CD14-positive monocyte (primary cell): Measurements from ENCODE around the gene TMEM151A. TPM values are rescaled to one million over a fixed set of nuclear protein-coding genes. Genes with fewer than 3 reads are reported as not detected.

Experiments used
- DNase-seq, 3 donors: peaks; one replicate each; pipeline ENCODE4 v3.0.0-alpha.2; 2011 to 2022
- H2AFZ ChIP-seq: 2 replicates; pipeline ENCODE4 v1.6.0; 2012; ENCODE audit warnings: mild to moderate bottlenecking, low read depth, low read length, inconsistent platforms; ENCODE audit not compliant: insufficient read depth, poor library complexity, severe bottlenecking
- H3K27ac ChIP-seq, 2 donors: 1 replicate in 1 of 2; 2 replicates in 1 of 2; pipeline ENCODE4 v1.5.1; 2012 to 2013; ENCODE audit warnings: low read length in 2 of 2, control low read depth in 1 of 2, inconsistent platforms in 1 of 2, low read depth in 1 of 2, mild to moderate bottlenecking in 1 of 2
- H3K27me3 ChIP-seq, 2 donors: one replicate each; pipeline versions ENCODE4 v1.6.0 to v1.6.1; 2011 to 2013; ENCODE audit warnings: low read length in 2 of 2; ENCODE audit not compliant: control insufficient read depth in 2 of 2, insufficient read depth in 2 of 2
- H3K36me3 ChIP-seq, 2 donors: replicated peaks in 1 of 2; 1 replicate in 1 of 2; 2 replicates in 1 of 2; pipeline versions ENCODE4 v1.5.1 to v1.6.1; 2012 to 2013; ENCODE audit warnings: low read length in 2 of 2, control low read depth in 1 of 2, inconsistent platforms in 1 of 2, mild to moderate bottlenecking in 1 of 2; ENCODE audit not compliant: insufficient read depth in 2 of 2, control insufficient read depth in 1 of 2
- H3K4me1 ChIP-seq, 2 donors: 1 replicate in 1 of 2; 2 replicates in 1 of 2; pipeline versions ENCODE4 v1.5.1 to v1.6.1; 2012 to 2013; ENCODE audit warnings: low read length in 2 of 2, control low read depth in 1 of 2, inconsistent platforms in 1 of 2, mild to moderate bottlenecking in 1 of 2, moderate library complexity in 1 of 2; ENCODE audit not compliant: insufficient read depth in 2 of 2, control insufficient read depth in 1 of 2
- H3K4me2 ChIP-seq: replicated peaks from 2 replicates; pipeline ENCODE3; 2012; ENCODE audit warnings: low read length, moderate library complexity, mild to moderate bottlenecking; ENCODE audit not compliant: poor library complexity, severe bottlenecking; ENCODE audit errors: extremely low read depth
- H3K4me3 ChIP-seq, 3 experiments: fragments of 200-600 bp in 1 of 3; sonication (generic) in 1 of 3; replicated peaks in 1 of 3; 1 replicate in 2 of 3; 2 replicates in 1 of 3; pipeline ENCODE4 v1.5.1; 2011 to 2013; ENCODE audit warnings: low read length in 3 of 3, mild to moderate bottlenecking in 3 of 3, control low read depth in 2 of 3, low read depth in 2 of 3, inconsistent platforms in 1 of 3, moderate library complexity in 1 of 3
- H3K79me2 ChIP-seq: 2 replicates; pipeline ENCODE4 v1.6.0; 2012; ENCODE audit warnings: mild to moderate bottlenecking, control low read depth, inconsistent platforms, low read length, moderate library complexity; ENCODE audit not compliant: insufficient read depth
- H3K9ac ChIP-seq: 2 replicates; pipeline ENCODE4 v1.6.0; 2017; ENCODE audit warnings: low read length, mild to moderate bottlenecking; ENCODE audit not compliant: insufficient read depth, poor library complexity, severe bottlenecking
- H3K9me3 ChIP-seq, 2 donors: replicated peaks in 1 of 2; 1 replicate in 1 of 2; 2 replicates in 1 of 2; pipeline versions ENCODE4 v1.5.1 to v1.6.1; 2012 to 2013; ENCODE audit warnings: low read length in 2 of 2, control low read depth in 1 of 2; ENCODE audit not compliant: control insufficient read depth in 1 of 2, insufficient read depth in 1 of 2
- H4K20me1 ChIP-seq: 2 replicates; pipeline ENCODE4 v1.6.0; 2012; ENCODE audit warnings: mild to moderate bottlenecking, low read length, control low read depth, moderate library complexity; ENCODE audit not compliant: insufficient read depth
- H3K27ac Mint-ChIP-seq, 7 donors: one replicate each; pipeline ENCODE4 v1.8.0; 2020; ENCODE audit warnings: mild to moderate bottlenecking in 7 of 7, mixed read lengths in 7 of 7, moderate library complexity in 6 of 7, inconsistent platforms in 2 of 7
- H3K27me3 Mint-ChIP-seq, 3 donors: one replicate each; pipeline ENCODE4 v1.8.0; 2021 to 2022; ENCODE audit warnings: low read depth in 3 of 3, mild to moderate bottlenecking in 3 of 3, mixed read lengths in 3 of 3, moderate library complexity in 3 of 3, inconsistent platforms in 1 of 3
- H3K36me3 Mint-ChIP-seq, 2 donors: one replicate each; pipeline ENCODE4 v1.8.0; 2020; ENCODE audit warnings: mixed read lengths in 2 of 2, inconsistent platforms in 1 of 2, mild to moderate bottlenecking in 1 of 2
- H3K4me1 Mint-ChIP-seq: one replicate; pipeline ENCODE4 v1.8.0; 2020; ENCODE audit warnings: mild to moderate bottlenecking, mixed read lengths
- H3K4me3 Mint-ChIP-seq, 2 donors: one replicate each; pipeline ENCODE4 v1.8.0; 2020; ENCODE audit warnings: mild to moderate bottlenecking in 2 of 2, mixed read lengths in 2 of 2, moderate library complexity in 1 of 2
- H3K9me3 Mint-ChIP-seq, 7 donors: one replicate each; pipeline ENCODE4 v1.8.0; 2020 to 2022; ENCODE audit warnings: mixed read lengths in 7 of 7, mild to moderate bottlenecking in 6 of 7, moderate library complexity in 6 of 7, inconsistent platforms in 2 of 7
- CTCF ChIP-seq: fragments of 200-600 bp; IDR thresholded peaks from one replicate; pipeline ENCODE4 v1.8.0; 2022; ENCODE audit warnings: antibody characterized with exemption, mild to moderate bottlenecking
- WGBS: methylation state at CpG from one replicate; pipeline ENCODE4 v1.1.5; 2013; ENCODE audit warnings: missing lambda C conversion rate; ENCODE audit not compliant: insufficient coverage; 5-methylcytosine and 5-hydroxymethylcytosine counted together
- intact Hi-C, 2 donors: fragments of 100-400 bp; cut with micrococcal nuclease; formaldehyde crosslinking; loops; one replicate each; pipeline versions ENCODE4 v1.15.0 to v1.15.1; 2023
- polyA plus RNA-seq, 3 donors: library from polyadenylated mRNA; depleted of rRNA in 1 of 3; unstranded in 2 of 3; stranded (reverse) in 1 of 3; fragments of 300-500 nt in 2 of 3; fragments of >200 nt in 1 of 3; fragmentation: Illumina TruSeq in 2 of 3; gene quantifications; 1 replicate in 2 of 3; 2 replicates in 1 of 3; pipeline ENCODE4 v1.2.3, GENCODE V29; 2012 to 2021

The TMEM151A gene
- polyA plus RNA-seq, 3 donors: not detected

GRCh38 chr11:66315498-66315885 is 23.8 kb downstream of the TMEM151A start:
- H3K4me2 ChIP-seq: no peak overlapping the region
- H3K9me3 ChIP-seq: no peaks in the 10 kb centered on the region
- H2AFZ ChIP-seq: no peak overlapping the region
- no peaks in the 10 kb centered on the region for H3K79me2 ChIP-seq
- Mint-ChIP-seq H3K27me3 (peaks cover under 1 to 16% (median 13%) of the 10 kb centered on the region in 3 donors), H3K36me3 (peaks cover 0 to 2% of the 10 kb centered on the region in 2 donors), H3K4me3 (peak overlapping the region in 1 of 2 donors; percentile 31), H3K9me3 (peaks cover 0 to 7% (median 3%) of the 10 kb centered on the region in 7 donors), H3K27ac (peak overlapping the region in 2 of 7 donors; percentile 52 to 87), H3K4me1 (peaks cover 48% of the 10 kb centered on the region)
- WGBS: 98% methylated on average over 8 of the region's 14 CpGs
- no peak overlapping the region for H3K27ac ChIP-seq
- no peaks in the 10 kb centered on the region for H3K36me3 ChIP-seq
- H3K4me3 ChIP-seq: no peak overlapping the region
- no peak for DNase-seq
- H3K4me1 ChIP-seq: peaks cover 55 to 66% of the 10 kb centered on the region in 2 donors
- H3K27me3 ChIP-seq: no peaks in the 10 kb centered on the region
- no peaks in the 10 kb centered on the region for H4K20me1 ChIP-seq
- intact Hi-C loops: loop anchor here in 1 of 2 donors (10.0 kb wide), 1 partner anchor 69 kb away; no protein-coding TSS in a partner anchor
- no peak overlapping the region for H3K9ac ChIP-seq
- TF ChIP-seq CTCF: no peak

- Mint-ChIP-seq H3K4me1 (peaks cover 48% of the 10 kb centered on the region), H3K27me3 (peaks cover 0 to 16% (median 13%) of the 10 kb centered on the region in 3 donors), H3K4me3 (peak overlapping the region in 1 of 2 donors; percentile 26), H3K9me3 (peaks cover 0 to 7% (median 3%) of the 10 kb centered on the region in 7 donors), H3K27ac (no peak overlapping the region), H3K36me3 (peaks cover 0 to 2% of the 10 kb centered on the region in 2 donors)
- H3K9ac ChIP-seq: no peak overlapping the region
- H3K27ac ChIP-seq: no peak overlapping the region
- H3K9me3 ChIP-seq: no peaks in the 10 kb centered on the region
- DNase-seq: no peak
- no peak overlapping the region for H2AFZ ChIP-seq
- 92% methylated on average over 48 of the region's 52 CpGs for WGBS
- H3K27me3 ChIP-seq: no peaks in the 10 kb centered on the region
- peak overlapping the region; percentile 58 for H3K4me2 ChIP-seq
- intact Hi-C loops: loop anchor here in 1 of 2 donors (10.0 kb wide), 1 partner anchor 69 kb away; no protein-coding TSS in a partner anchor
- H3K4me1 ChIP-seq: peaks cover 55 to 66% of the 10 kb centered on the region in 2 donors
- no peak overlapping the region for H3K4me3 ChIP-seq
- H3K79me2 ChIP-seq: no peaks in the 10 kb centered on the region
- TF ChIP-seq CTCF: no peak
- H4K20me1 ChIP-seq: no peaks in the 10 kb centered on the region
- H3K36me3 ChIP-seq: no peaks in the 10 kb centered on the region
Measured at GRCh38 chr11:66315921-66316811, 24.5 kb downstream of the TMEM151A start.
